H9 (cell line): Measurements from ENCODE around the gene MRPL40. TPM values are rescaled to one million over a fixed set of nuclear protein-coding genes. Genes with fewer than 3 reads are reported as not detected.

Experiments used
- DNase-seq: peaks from one replicate; pipeline ENCODE4 v3.0.0-alpha.2; 2017
- H2AFZ ChIP-seq: one replicate; pipeline ENCODE4 v1.6.1; 2013; ENCODE audit warnings: mild to moderate bottlenecking, low read length, control low read depth, moderate library complexity
- H2AK5ac ChIP-seq: 2 replicates; pipeline ENCODE4 v1.6.1; 2013; ENCODE audit warnings: low read length, control low read depth, mixed read lengths; ENCODE audit not compliant: insufficient read length
- H2BK120ac ChIP-seq: one replicate; pipeline ENCODE4 v1.6.1; 2013; ENCODE audit warnings: low read depth, mild to moderate bottlenecking, low read length, control low read depth, inconsistent platforms; ENCODE audit not compliant: poor library complexity, severe bottlenecking
- H2BK12ac ChIP-seq: 2 replicates; pipeline ENCODE4 v1.6.1; 2013; ENCODE audit warnings: low read length, control low read depth, mixed read lengths, low read depth; ENCODE audit not compliant: insufficient read length
- H2BK15ac ChIP-seq: 2 replicates; pipeline ENCODE4 v1.6.1; 2013; ENCODE audit warnings: low read depth, low read length, control low read depth
- H2BK20ac ChIP-seq: one replicate; pipeline ENCODE4 v1.6.1; 2013; ENCODE audit warnings: low read depth, mild to moderate bottlenecking, low read length, control low read depth, inconsistent platforms; ENCODE audit not compliant: poor library complexity, severe bottlenecking
- H2BK5ac ChIP-seq: 2 replicates; pipeline ENCODE4 v1.6.1; 2013; ENCODE audit warnings: low read length, control low read depth, mixed read lengths; ENCODE audit not compliant: insufficient read length
- H3K14ac ChIP-seq: 2 replicates; pipeline ENCODE4 v1.6.1; 2013; ENCODE audit warnings: low read length, control low read depth; ENCODE audit not compliant: insufficient read depth
- H3K18ac ChIP-seq: 2 replicates; pipeline ENCODE4 v1.6.1; 2013; ENCODE audit warnings: low read depth, mild to moderate bottlenecking, mixed read lengths, low read length, control low read depth; ENCODE audit not compliant: insufficient read length
- H3K23ac ChIP-seq: 2 replicates; pipeline ENCODE4 v1.6.1; 2013; ENCODE audit warnings: low read length, control low read depth, mixed read lengths, low read depth; ENCODE audit not compliant: insufficient read length
- H3K23me2 ChIP-seq: 2 replicates; pipeline ENCODE4 v1.6.1; 2013; ENCODE audit warnings: low read depth, mild to moderate bottlenecking, mixed read lengths, low read length, control low read depth; ENCODE audit not compliant: insufficient read length, poor library complexity, severe bottlenecking
- H3K27ac ChIP-seq: 2 replicates; pipeline ENCODE4 v1.5.1; 2013; ENCODE audit warnings: low read length, control low read depth, mixed read lengths, low read depth; ENCODE audit not compliant: insufficient read length
- H3K27me3 ChIP-seq: 2 replicates; pipeline ENCODE4 v1.6.1; 2013; ENCODE audit warnings: low read length, control low read depth, inconsistent platforms; ENCODE audit not compliant: insufficient read depth
- H3K4ac ChIP-seq: 2 replicates; pipeline ENCODE4 v1.6.1; 2013; ENCODE audit warnings: low read depth, mild to moderate bottlenecking, control low read depth, inconsistent platforms, low read length, moderate library complexity
- H3K4me1 ChIP-seq: 2 replicates; pipeline ENCODE4 v1.6.1; 2013; ENCODE audit warnings: low read length, control low read depth, inconsistent platforms; ENCODE audit not compliant: insufficient read depth
- H3K4me2 ChIP-seq: 2 replicates; pipeline ENCODE4 v1.6.1; 2013; ENCODE audit warnings: low read length, control low read depth, mixed read lengths; ENCODE audit not compliant: insufficient read length, insufficient read depth
- H3K56ac ChIP-seq: 2 replicates; pipeline ENCODE4 v1.6.1; 2013; ENCODE audit warnings: low read depth, mild to moderate bottlenecking, mixed read lengths, low read length, control low read depth; ENCODE audit not compliant: insufficient read length
- H3K79me1 ChIP-seq: 2 replicates; pipeline ENCODE4 v1.6.1; 2013; ENCODE audit warnings: low read depth, mild to moderate bottlenecking, moderate library complexity, low read length, control low read depth, inconsistent platforms; ENCODE audit not compliant: insufficient read depth, poor library complexity, severe bottlenecking
- H3K79me2 ChIP-seq: 2 replicates; pipeline ENCODE4 v1.6.1; 2013; ENCODE audit warnings: low read length, control low read depth, inconsistent platforms; ENCODE audit not compliant: insufficient read depth
- H3K9ac ChIP-seq: 2 replicates; pipeline ENCODE4 v1.6.1; 2013; ENCODE audit warnings: low read length, control low read depth, mixed read lengths; ENCODE audit not compliant: insufficient read length; ENCODE audit errors: extremely low read depth
- H3K9me3 ChIP-seq: one replicate; pipeline ENCODE4 v1.6.1; 2013; ENCODE audit warnings: low read depth, low read length, inconsistent platforms; ENCODE audit not compliant: control insufficient read depth
- H3T11ph ChIP-seq: one replicate; pipeline ENCODE4 v1.6.1; 2013; ENCODE audit warnings: mild to moderate bottlenecking, low read length, control low read depth, inconsistent platforms
- H4K20me1 ChIP-seq: one replicate; pipeline ENCODE4 v1.6.1; 2013; ENCODE audit not compliant: control insufficient read depth, insufficient read length, insufficient read depth
- H4K5ac ChIP-seq: 2 replicates; pipeline ENCODE4 v1.6.1; 2013; ENCODE audit warnings: low read depth, mild to moderate bottlenecking, mixed read lengths, low read length, control low read depth; ENCODE audit not compliant: insufficient read length
- H4K8ac ChIP-seq: replicated peaks from 2 replicates; pipeline ENCODE4 v1.6.1; 2013; ENCODE audit warnings: low read length, control low read depth, mixed read lengths, low read depth; ENCODE audit not compliant: insufficient read length
- H4K91ac ChIP-seq: 2 replicates; pipeline ENCODE4 v1.6.1; 2013; ENCODE audit warnings: low read depth, mild to moderate bottlenecking, moderate library complexity, mixed read lengths, low read length, control low read depth; ENCODE audit not compliant: insufficient read length
- H3K27ac Mint-ChIP-seq, 3 experiments: 2 replicates in 2 of 3; 3 replicates in 1 of 3; pipeline ENCODE4 v1.8.0; 2020 to 2021; ENCODE audit warnings: mixed read lengths in 3 of 3, mild to moderate bottlenecking in 1 of 3, moderate library complexity in 1 of 3
- H3K27me3 Mint-ChIP-seq: 2 replicates; pipeline ENCODE4 v1.8.0; 2021; ENCODE audit warnings: low read depth, mild to moderate bottlenecking, moderate library complexity, mixed read lengths
- H3K36me3 Mint-ChIP-seq, 3 experiments: 2 replicates in 2 of 3; 3 replicates in 1 of 3; pipeline ENCODE4 v1.8.0; 2020 to 2021; ENCODE audit warnings: low read depth in 3 of 3, mixed read lengths in 3 of 3; ENCODE audit not compliant: insufficient read depth in 1 of 3
- H3K4me1 Mint-ChIP-seq, 2 experiments: 2 replicates each; pipeline ENCODE4 v1.8.0; 2020; ENCODE audit warnings: mixed read lengths in 2 of 2
- H3K4me3 Mint-ChIP-seq, 2 experiments: 2 replicates in 1 of 2; 3 replicates in 1 of 2; pipeline ENCODE4 v1.8.0; 2020 to 2021; ENCODE audit warnings: mild to moderate bottlenecking in 2 of 2, mixed read lengths in 2 of 2, moderate library complexity in 1 of 2
- H3K9me3 Mint-ChIP-seq, 2 experiments: 2 replicates in 1 of 2; 3 replicates in 1 of 2; pipeline ENCODE4 v1.8.0; 2020; ENCODE audit warnings: mild to moderate bottlenecking in 2 of 2, mixed read lengths in 2 of 2, moderate library complexity in 1 of 2
- WGBS: extraction: QIAGEN DNeasy Blood & Tissue Kit; methylation state at CpG from one replicate; pipeline ENCODE4 v1.1.7; 2013; ENCODE audit warnings: missing lambda C conversion rate, low lambda C conversion rate, mixed read lengths; ENCODE audit not compliant: insufficient read length; ENCODE audit errors: extremely low coverage; 5-methylcytosine and 5-hydroxymethylcytosine counted together
- total RNA-seq: library from RNA; stranded (reverse); gene quantifications from 2 replicates; pipeline ENCODE4 v1.2.1, GENCODE V29; 2021
- TF ChIP-seq, protein P1 (sequence below): fragments of 200-600 bp; sonication (generic); conservative IDR thresholded peaks from 3 replicates; pipeline ENCODE4 v1.8.0; 2021; ENCODE audit warnings: antibody characterized with exemption, mild to moderate bottlenecking

The MRPL40 gene
- total RNA-seq, 1 experiment from 2014 or later: 15.2 TPM

- no peak overlapping the region for H3K27ac ChIP-seq
- Mint-ChIP-seq H3K27ac (peak overlapping the region in 1 of 3 experiments; percentile 24; a peak in 1 of 7 replicates), H3K9me3 (no peaks in the 10 kb centered on the region; a peak in 1 of 5 replicates), H3K4me3 (no peak overlapping the region), H3K27me3 (no peaks in the 10 kb centered on the region), H3K4me1 (no peaks in the 10 kb centered on the region), H3K36me3 (peaks cover 49 to 88% (median 81%) of the 10 kb centered on the region in 3 experiments; a peak in 6 of 7 replicates)
- no peaks in the 10 kb centered on the region for H3K9me3 ChIP-seq
- H2BK12ac ChIP-seq: no peak overlapping the region
- H2BK120ac ChIP-seq: no peak overlapping the region
- no peaks in the 10 kb centered on the region for H3K79me2 ChIP-seq
- no peak overlapping the region for H3K23ac ChIP-seq
- no peak overlapping the region for H4K8ac ChIP-seq
- no peak overlapping the region for H2BK5ac ChIP-seq
- no peak overlapping the region for H3K14ac ChIP-seq
- no peak overlapping the region for H3K4ac ChIP-seq
- H3K27me3 ChIP-seq: no peaks in the 10 kb centered on the region
- no peak overlapping the region for H3K4me2 ChIP-seq
- no peak overlapping the region for H3K18ac ChIP-seq
- no peak overlapping the region for H2AFZ ChIP-seq
- no peak overlapping the region for H2BK20ac ChIP-seq
- H3K9ac ChIP-seq: no peak overlapping the region
- no peaks in the 10 kb centered on the region for H3K4me1 ChIP-seq
- peaks cover 3% of the 10 kb centered on the region for H3K79me1 ChIP-seq
- no peak for DNase-seq
- H2AK5ac ChIP-seq: no peak overlapping the region
- H4K5ac ChIP-seq: no peak overlapping the region
- H2BK15ac ChIP-seq: no peak overlapping the region
- H3K23me2 ChIP-seq: no peaks in the 10 kb centered on the region
- H3T11ph ChIP-seq: no peak overlapping the region
- H4K91ac ChIP-seq: no peak overlapping the region
- no peaks in the 10 kb centered on the region for H4K20me1 ChIP-seq
- TF ChIP-seq, protein P1, sequence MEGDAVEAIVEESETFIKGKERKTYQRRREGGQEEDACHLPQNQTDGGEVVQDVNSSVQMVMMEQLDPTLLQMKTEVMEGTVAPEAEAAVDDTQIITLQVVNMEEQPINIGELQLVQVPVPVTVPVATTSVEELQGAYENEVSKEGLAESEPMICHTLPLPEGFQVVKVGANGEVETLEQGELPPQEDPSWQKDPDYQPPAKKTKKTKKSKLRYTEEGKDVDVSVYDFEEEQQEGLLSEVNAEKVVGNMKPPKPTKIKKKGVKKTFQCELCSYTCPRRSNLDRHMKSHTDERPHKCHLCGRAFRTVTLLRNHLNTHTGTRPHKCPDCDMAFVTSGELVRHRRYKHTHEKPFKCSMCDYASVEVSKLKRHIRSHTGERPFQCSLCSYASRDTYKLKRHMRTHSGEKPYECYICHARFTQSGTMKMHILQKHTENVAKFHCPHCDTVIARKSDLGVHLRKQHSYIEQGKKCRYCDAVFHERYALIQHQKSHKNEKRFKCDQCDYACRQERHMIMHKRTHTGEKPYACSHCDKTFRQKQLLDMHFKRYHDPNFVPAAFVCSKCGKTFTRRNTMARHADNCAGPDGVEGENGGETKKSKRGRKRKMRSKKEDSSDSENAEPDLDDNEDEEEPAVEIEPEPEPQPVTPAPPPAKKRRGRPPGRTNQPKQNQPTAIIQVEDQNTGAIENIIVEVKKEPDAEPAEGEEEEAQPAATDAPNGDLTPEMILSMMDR: no peak
- no CpG with 5 or more reads among the region's 2 CpGs for WGBS
- H3K56ac ChIP-seq: no peak overlapping the region
Measured at GRCh38 chr22:19470010-19470409, 37.7 kb downstream of the MRPL40 start.
